Fibroblast of lung (primary cell): ENCODE data around the gene ANKZF1. TPM values are rescaled to one million over a fixed set of nuclear protein-coding genes. Genes with fewer than 3 reads are reported as not detected.

Source experiments
- DNase-seq, 2 donors: peaks; one replicate each; pipeline versions ENCODE4 v3.0.0 to v3.0.0-alpha.2; 2010; ENCODE audit warnings: low read depth in 2 of 2
- H2AFZ ChIP-seq: 2 replicates; pipeline ENCODE4 v1.5.1; 2012; ENCODE audit warnings: low read length, control low read depth, inconsistent platforms
- H3K27ac ChIP-seq: 2 replicates; pipeline ENCODE4 v1.5.1; 2011; ENCODE audit warnings: low read length, control low read depth; ENCODE audit not compliant: insufficient read depth
- H3K27me3 ChIP-seq: 2 replicates; pipeline ENCODE4 v1.5.1; 2011; ENCODE audit warnings: mild to moderate bottlenecking, low read length; ENCODE audit not compliant: control insufficient read depth, insufficient read depth
- H3K36me3 ChIP-seq: 2 replicates; pipeline ENCODE4 v1.5.1; 2011; ENCODE audit warnings: low read length; ENCODE audit not compliant: control insufficient read depth, insufficient read depth
- H3K4me1 ChIP-seq: 2 replicates; pipeline ENCODE4 v1.5.1; 2011; ENCODE audit warnings: low read length; ENCODE audit not compliant: control insufficient read depth, insufficient read depth; ENCODE audit errors: extremely low read depth
- H3K4me2 ChIP-seq: 2 replicates; pipeline ENCODE4 v1.5.1; 2011; ENCODE audit warnings: low read length, control low read depth; ENCODE audit not compliant: insufficient read depth; ENCODE audit errors: extremely low read depth
- H3K4me3 ChIP-seq, 4 experiments: fragments of 200-600 bp in 1 of 4; sonication (generic) in 1 of 4; replicated peaks in 1 of 4; 2 replicates each; pipeline ENCODE4 v1.5.1; 2011 to 2016; ENCODE audit warnings: low read length in 4 of 4, low read depth in 3 of 4, mild to moderate bottlenecking in 3 of 4, control low read depth in 2 of 4, inconsistent platforms in 1 of 4, mixed read lengths in 1 of 4; ENCODE audit not compliant: insufficient read depth in 1 of 4; ENCODE audit errors: control extremely low read depth in 1 of 4
- H3K79me2 ChIP-seq: 2 replicates; pipeline ENCODE4 v1.5.1; 2012; ENCODE audit warnings: mild to moderate bottlenecking, low read length, inconsistent platforms; ENCODE audit not compliant: control insufficient read depth, insufficient read depth
- H3K9ac ChIP-seq: 2 replicates; pipeline ENCODE4 v1.5.1; 2011; ENCODE audit warnings: mild to moderate bottlenecking, low read length, control low read depth; ENCODE audit not compliant: insufficient read depth
- H3K9me3 ChIP-seq: 2 replicates; pipeline ENCODE4 v1.5.1; 2012; ENCODE audit warnings: low read depth, low read length; ENCODE audit not compliant: control insufficient read depth, insufficient read depth
- H4K20me1 ChIP-seq: 2 replicates; pipeline ENCODE4 v1.5.1; 2011; ENCODE audit warnings: low read length; ENCODE audit not compliant: control insufficient read depth, insufficient read depth; ENCODE audit errors: extremely low read depth
- EZH2 ChIP-seq: IDR thresholded peaks from 2 replicates; pipeline ENCODE4 v1.5.1; 2012; ENCODE audit warnings: low read length, control low read depth, mild to moderate bottlenecking; ENCODE audit errors: missing control alignments
- polyA plus RNA-seq, 2 donors: library from polyadenylated mRNA; depleted of rRNA in 1 of 2; stranded (reverse) in 1 of 2; unstranded in 1 of 2; fragments of >200 nt; gene quantifications; 2 replicates each; pipeline ENCODE4 v1.2.1, GENCODE V29; 2011 to 2012; ENCODE audit warnings: missing spikeins in 1 of 2
- total RNA-seq: library from RNA; depleted of rRNA; stranded (reverse); fragments of >200 nt; gene quantifications from 2 replicates; pipeline ENCODE4 v1.2.1, GENCODE V29; 2014
- TF ChIP-seq, protein P1 (sequence below), 2 donors: IDR thresholded peaks in 1 of 2; conservative IDR thresholded peaks in 1 of 2; 1 replicate in 1 of 2; 2 replicates in 1 of 2; pipeline ENCODE4 v1.5.1; 2011 to 2012; ENCODE audit warnings: low read length in 2 of 2, control low read depth in 1 of 2, inconsistent platforms in 1 of 2, low read depth in 1 of 2, mild to moderate bottlenecking in 1 of 2

ANKZF1 gene
- total and polyA plus RNA-seq, 2 donors (not counting 1 experiment from before 2014, with no cell fraction given) = 13.2 to 32.7 TPM

DNA sequence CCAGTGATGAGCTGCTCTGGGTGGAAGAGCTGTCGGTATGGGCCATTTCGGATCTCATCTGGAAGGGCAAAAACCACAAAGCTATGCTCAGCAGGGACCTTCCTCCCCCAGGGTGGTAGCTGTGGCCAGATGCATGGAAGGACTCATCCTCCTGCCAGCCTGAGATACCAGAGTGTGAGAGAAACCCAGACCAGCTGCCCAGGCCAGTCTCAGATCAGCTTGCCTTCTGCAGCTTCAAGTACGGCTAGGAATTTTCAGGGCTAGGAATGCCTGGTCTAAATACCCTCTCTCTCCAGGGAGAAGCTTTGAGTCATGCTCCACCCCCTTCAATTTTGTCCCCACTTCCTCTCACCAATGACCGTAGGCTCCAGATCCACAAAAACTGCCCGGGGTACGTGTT, 22.1 kb downstream of the ANKZF1 start:
- Histone ChIP-seq H3K36me3 (peaks cover 15% of the 10 kb centered on the region), H3K4me2 (no peak overlapping the region), H3K79me2 (peaks cover 3% of the 10 kb centered on the region), H3K4me1 (peaks cover 23% of the 10 kb centered on the region), H3K27ac (no peak overlapping the region), H2AFZ (no peak overlapping the region), H4K20me1 (no peaks in the 10 kb centered on the region), H3K27me3 (peaks cover 10% of the 10 kb centered on the region), H3K9me3 (no peaks in the 10 kb centered on the region), H3K4me3 (no peak overlapping the region), H3K9ac (no peak overlapping the region)
- DNase-seq = peak in 1 of 2 donors; percentile 21
- TF ChIP-seq EZH2 = no peak
- TF ChIP-seq, protein P1, sequence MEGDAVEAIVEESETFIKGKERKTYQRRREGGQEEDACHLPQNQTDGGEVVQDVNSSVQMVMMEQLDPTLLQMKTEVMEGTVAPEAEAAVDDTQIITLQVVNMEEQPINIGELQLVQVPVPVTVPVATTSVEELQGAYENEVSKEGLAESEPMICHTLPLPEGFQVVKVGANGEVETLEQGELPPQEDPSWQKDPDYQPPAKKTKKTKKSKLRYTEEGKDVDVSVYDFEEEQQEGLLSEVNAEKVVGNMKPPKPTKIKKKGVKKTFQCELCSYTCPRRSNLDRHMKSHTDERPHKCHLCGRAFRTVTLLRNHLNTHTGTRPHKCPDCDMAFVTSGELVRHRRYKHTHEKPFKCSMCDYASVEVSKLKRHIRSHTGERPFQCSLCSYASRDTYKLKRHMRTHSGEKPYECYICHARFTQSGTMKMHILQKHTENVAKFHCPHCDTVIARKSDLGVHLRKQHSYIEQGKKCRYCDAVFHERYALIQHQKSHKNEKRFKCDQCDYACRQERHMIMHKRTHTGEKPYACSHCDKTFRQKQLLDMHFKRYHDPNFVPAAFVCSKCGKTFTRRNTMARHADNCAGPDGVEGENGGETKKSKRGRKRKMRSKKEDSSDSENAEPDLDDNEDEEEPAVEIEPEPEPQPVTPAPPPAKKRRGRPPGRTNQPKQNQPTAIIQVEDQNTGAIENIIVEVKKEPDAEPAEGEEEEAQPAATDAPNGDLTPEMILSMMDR (conservative IDR thresholded peaks at IDR 0.05 in 1 of 2, IDR thresholded peaks at IDR 0.05 in 1 of 2; ENCODE audit: low read depth in 1 of 2, low read length in 2 of 2) = no peak

GRCh38 chr2:219252084-219252483, 22.5 kb downstream of the ANKZF1 start:
- no peaks in the 10 kb centered on the region for H4K20me1 ChIP-seq
- H3K27me3 ChIP-seq = peaks cover 12% of the 10 kb centered on the region
- H3K4me2 ChIP-seq = no peak overlapping the region
- no peak overlapping the region for H3K9ac ChIP-seq
- H3K79me2 ChIP-seq = peaks cover 2% of the 10 kb centered on the region
- no peak overlapping the region for H3K4me3 ChIP-seq
- H3K9me3 ChIP-seq = no peaks in the 10 kb centered on the region
- peaks cover 23% of the 10 kb centered on the region for H3K4me1 ChIP-seq
- DNase-seq = no peak
- peaks cover 12% of the 10 kb centered on the region for H3K36me3 ChIP-seq
- TF ChIP-seq, protein P1 (conservative IDR thresholded peaks at IDR 0.05 in 1 of 2, IDR thresholded peaks at IDR 0.05 in 1 of 2; ENCODE audit: low read depth in 1 of 2, low read length in 2 of 2) = no peak
- no peak for TF ChIP-seq EZH2
- H3K27ac ChIP-seq = no peak overlapping the region
- no peak overlapping the region for H2AFZ ChIP-seq

GRCh38 chr2:219252570-219252899, 22.9 kb downstream of the ANKZF1 start:
- H2AFZ ChIP-seq = no peak overlapping the region
- no peak for DNase-seq
- H3K4me2 ChIP-seq = peak overlapping the region; percentile 98
- H3K36me3 ChIP-seq = peaks cover 9% of the 10 kb centered on the region
- H3K79me2 ChIP-seq = peaks cover under 1% of the 10 kb centered on the region
- H3K9ac ChIP-seq = no peak overlapping the region
- peaks cover 23% of the 10 kb centered on the region for H3K4me1 ChIP-seq
- H3K9me3 ChIP-seq = no peaks in the 10 kb centered on the region
- no peaks in the 10 kb centered on the region for H4K20me1 ChIP-seq
- peak; percentile 54 for TF ChIP-seq EZH2
- TF ChIP-seq, protein P1 (conservative IDR thresholded peaks at IDR 0.05 in 1 of 2, IDR thresholded peaks at IDR 0.05 in 1 of 2; ENCODE audit: low read depth in 1 of 2, low read length in 2 of 2) = no peak
- H3K27ac ChIP-seq = no peak overlapping the region
- H3K27me3 ChIP-seq = peaks cover 12% of the 10 kb centered on the region
- peak overlapping the region; percentile 7 to 66 (median 42) for H3K4me3 ChIP-seq
